Measurements from ENCODE around the gene UBC. TPM values are rescaled to one million over a fixed set of nuclear protein-coding genes. Genes with fewer than 3 reads are reported as not detected.

The UBC gene
- total RNA-seq, 1 donor from 2014 or later, result 1,199 TPM

GRCh38 chr12:124861898-124862676 lies 52.4 kb downstream of the UBC start:
- intact Hi-C loops (cut with DNase I), result loop anchor here (5.0 kb wide), 1 partner anchor 40 kb away; no protein-coding TSS in a partner anchor
- ATAC-seq (no peak), DNase-seq (ENCODE audit: missing footprints) (no peak)

Small RNAs within 50 kb of the gene (microRNA-seq; reads per million reads assigned to microRNA genes)
- not detected for gene MIR5188

Other genes starting within 250 kb of the UBC start
- gene SCARB1, start 50.8 kb downstream of the UBC start, total RNA-seq, result 14.1 TPM
- gene DHX37, start 74.5 kb upstream of the UBC start, total RNA-seq, result 6.2 TPM
- gene BRI3BP, start 79.0 kb upstream of the UBC start, total RNA-seq, result 4.1 TPM
- 12.1 TPM for gene AACS, start 150.8 kb upstream of the UBC start, total RNA-seq

All from Right ventricle myocardium inferior (tissue), 1 donor.